SK-MEL-5 (cell line): ENCODE data around the gene KLHDC7A. TPM values are rescaled to one million over a fixed set of nuclear protein-coding genes. Genes with fewer than 3 reads are reported as not detected.

Source experiments
- DNase-seq: peaks from one replicate; pipeline ENCODE4 v3.0.0-alpha.2; 2016; ENCODE audit warnings: low read depth, low spot score
- in situ Hi-C: cut with HindIII; loops from 2 replicates; pipeline ENCODE4 v1.10.0; 2016; ENCODE audit warnings: low sequenced_read_pairs, high pct_unique_total_duplicates, low pct_unique_long_range_greater_than_20kb
- total RNA-seq: library from RNA; depleted of rRNA; stranded (reverse); fragments of >200 nt; shearing (Covaris generic); gene quantifications from 2 replicates; pipeline ENCODE4 v1.2.3, GENCODE V29; 2014

The KLHDC7A gene
- total RNA-seq, 1 experiment from 2014 or later, result not detected

DNA sequence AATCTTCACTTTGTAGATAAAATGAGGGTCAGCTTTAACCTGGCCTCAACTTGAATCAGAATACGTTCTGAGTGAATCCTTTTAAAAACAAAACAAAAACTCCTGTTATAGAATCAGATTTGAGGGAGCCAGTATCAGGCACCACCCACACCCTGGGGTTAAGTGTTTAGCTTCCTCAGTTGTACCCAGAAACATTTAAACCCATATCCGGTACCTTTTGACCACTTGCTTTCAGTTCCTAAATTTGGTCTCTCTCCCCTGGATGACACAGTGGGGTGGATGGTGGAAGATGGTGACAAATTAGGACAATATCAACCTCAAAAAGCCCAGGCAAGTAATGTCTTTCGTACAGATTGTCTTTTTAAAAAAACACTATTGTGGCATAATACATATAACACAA lies 10.4 kb downstream of the KLHDC7A start:
- in situ Hi-C loops, result no loop called here
- no peak for DNase-seq

DNA sequence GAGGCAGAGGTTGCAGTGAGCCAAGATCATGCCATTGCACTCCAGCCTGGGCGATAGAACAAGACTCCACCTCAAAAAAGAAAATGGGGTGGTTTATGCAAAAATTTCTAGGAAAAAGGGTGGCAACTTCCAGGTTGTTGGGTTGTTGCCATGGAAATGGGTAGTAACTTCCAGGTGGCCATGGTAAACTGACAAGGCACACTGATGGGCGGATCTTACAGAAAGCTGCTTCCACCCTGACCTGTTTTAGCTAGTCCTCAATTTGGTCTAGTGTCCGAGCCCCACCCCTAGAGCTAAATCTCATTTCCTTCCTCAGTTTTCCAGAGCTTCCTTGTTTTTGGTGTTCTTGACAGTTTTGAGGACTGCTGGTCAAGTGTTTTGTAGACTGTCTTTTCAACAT lies 13.6 kb downstream of the KLHDC7A start:
- in situ Hi-C loops, result no loop called here

DNA sequence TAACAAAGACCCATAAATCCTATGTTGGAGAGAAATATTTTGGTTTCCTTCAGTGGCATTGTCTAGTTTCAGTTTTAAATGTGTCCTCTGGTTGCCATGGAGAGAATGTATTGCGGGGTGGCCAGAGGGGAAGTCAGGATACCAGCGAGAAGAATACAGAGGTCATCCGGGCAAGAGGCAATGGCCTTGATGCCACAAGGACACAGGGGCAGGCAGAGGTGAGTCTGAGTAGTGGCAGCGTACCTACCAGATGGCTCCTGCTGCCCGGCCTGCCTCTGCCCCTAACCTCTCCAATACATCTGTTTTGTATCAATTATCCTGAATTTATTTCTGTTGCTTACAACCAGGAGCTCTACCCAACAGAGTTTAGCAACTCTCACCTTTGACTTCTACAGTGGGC lies 14.9 kb downstream of the KLHDC7A start:
- no peak for DNase-seq
- in situ Hi-C loops, result no loop called here

More for the DNA sequence above, 13.6 kb downstream of the KLHDC7A start:
- no peak for DNase-seq

DNA sequence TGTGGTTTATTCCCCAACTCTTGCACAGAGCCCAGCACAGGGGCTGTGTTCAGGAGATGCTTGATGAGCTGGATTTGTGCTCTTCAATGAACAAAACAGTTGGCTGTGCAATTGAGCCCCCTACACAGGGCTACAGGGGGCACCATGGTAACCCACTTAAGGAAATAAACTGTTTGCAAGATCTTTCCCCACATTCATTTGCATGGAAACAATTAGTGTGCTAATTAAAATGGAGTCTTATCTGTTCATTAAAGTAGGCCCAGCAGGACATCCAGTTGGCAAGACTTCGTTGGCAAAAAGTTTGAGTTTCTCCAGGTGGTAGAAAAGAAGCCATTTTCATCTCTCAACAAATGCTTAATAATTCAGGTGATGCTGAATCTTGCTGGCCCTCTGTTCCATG lies 15.3 kb downstream of the KLHDC7A start:
- in situ Hi-C loops, result no loop called here
- no peak for DNase-seq

DNA sequence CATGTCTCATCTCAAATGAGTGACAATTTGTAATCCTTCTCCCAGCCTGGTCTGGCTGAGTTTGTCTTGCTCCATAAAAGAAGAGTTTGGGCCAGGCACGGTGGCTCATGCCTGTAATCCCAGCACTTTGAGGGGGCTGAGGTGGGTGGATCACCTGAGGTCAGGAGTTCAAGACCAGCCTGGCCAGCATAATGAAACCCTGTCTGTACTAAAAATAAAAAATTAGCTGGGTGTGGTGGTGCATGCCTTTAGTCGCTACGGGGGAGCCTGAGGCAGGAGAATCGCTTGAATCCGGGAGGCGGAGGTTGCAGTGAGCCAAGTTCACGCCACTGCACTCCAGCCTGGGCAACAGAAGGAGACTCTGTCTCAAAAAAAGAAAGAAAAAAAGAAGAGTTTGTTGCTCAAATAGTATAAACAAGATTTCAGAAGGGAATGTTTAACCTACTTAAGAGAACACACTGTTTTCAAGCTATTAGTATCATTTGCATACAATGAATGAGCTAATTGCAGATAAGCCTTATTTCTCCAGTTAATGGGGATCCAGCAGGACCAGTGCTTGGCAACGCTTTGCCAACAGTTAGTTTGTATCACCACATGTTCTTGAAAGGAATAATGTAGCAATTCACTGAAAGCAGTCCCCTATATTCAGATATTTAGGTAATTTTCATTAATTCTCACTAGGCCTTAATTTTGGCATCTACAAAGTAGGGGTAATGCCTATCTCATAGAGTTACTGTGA lies 15.9 kb downstream of the KLHDC7A start:
- in situ Hi-C loops, result no loop called here
- no peak for DNase-seq

DNA sequence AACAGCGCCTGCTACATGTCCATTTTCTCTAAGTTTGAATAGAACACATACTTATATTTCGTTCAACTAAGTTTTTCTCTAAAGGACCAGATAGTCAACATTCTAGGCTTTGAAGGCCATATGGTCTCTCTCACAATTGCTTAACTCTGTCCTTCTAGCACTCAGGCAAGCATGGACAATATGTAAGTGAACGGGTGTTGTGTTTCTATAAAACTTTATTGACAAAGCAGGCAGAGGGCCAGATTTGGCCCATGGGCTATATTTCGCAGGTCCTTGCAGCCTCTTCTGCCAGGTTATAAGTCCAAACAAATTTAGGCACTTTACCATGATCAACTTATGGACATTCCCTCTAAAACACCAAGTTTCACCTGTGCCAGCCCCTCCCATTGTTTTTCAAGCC lies 21.1 kb downstream of the KLHDC7A start:
- in situ Hi-C loops, result no loop called here

DNA sequence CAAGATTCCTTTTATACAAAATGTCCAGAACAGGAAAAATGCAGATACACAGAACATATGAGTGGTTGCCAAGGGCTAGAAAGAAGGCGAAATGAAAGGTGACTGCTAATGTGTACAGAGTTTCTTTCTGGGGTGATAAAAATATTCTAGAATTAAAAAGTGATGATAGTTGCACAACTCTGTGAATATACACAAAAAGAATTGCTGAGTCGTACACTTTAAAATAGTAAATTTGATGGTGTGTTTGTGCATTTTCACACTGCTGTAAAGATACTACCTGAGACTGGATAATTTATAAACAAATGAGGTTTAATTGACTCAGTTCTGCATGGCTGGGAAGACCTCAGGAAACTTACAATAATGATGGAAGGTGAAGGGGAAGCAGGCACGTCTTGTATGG lies 23.9 kb downstream of the KLHDC7A start:
- in situ Hi-C loops, result no loop called here
- DNase-seq, result no peak

More for the DNA sequence above, 21.1 kb downstream of the KLHDC7A start:
- no peak for DNase-seq

DNA sequence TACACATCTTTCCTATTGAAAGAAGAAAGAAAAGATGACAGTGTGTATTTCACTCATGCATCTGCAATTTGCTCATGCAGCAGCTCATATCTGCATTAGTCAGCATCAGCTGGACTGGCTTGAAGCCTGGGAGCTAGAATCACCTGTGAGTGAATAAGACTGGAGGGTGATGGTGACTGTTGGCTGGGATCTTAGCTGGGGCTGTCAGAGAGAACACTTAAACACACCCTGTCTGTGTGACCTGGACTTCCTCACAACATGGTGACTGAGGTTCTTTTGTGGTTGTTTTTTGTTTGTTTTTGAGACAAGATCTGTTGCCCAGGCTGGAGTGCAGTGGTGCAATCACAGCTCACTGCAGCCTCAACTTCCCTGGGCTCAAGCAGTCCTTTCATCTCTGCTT lies 24.9 kb downstream of the KLHDC7A start:
- in situ Hi-C loops, result no loop called here
- no peak for DNase-seq

DNA sequence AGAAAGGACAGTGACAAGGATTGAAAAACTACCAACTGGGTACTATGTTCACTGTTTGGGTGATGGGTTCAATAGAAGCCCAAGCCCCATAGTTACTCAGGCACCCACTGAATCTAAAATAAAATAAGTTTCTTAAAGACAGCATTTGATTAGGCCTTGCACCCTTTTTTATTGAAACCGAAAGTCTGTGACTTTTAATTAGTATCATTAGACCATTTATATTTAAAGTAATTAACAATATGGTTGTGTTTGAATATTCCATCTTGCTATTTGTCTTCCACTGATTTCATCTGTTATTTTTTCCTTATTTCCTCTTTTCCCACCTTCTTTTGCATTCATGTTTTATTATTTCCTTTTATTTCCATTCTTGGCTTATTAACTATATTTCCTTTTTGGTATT lies 27.4 kb downstream of the KLHDC7A start:
- no peak for DNase-seq
- in situ Hi-C loops, result no loop called here

DNA sequence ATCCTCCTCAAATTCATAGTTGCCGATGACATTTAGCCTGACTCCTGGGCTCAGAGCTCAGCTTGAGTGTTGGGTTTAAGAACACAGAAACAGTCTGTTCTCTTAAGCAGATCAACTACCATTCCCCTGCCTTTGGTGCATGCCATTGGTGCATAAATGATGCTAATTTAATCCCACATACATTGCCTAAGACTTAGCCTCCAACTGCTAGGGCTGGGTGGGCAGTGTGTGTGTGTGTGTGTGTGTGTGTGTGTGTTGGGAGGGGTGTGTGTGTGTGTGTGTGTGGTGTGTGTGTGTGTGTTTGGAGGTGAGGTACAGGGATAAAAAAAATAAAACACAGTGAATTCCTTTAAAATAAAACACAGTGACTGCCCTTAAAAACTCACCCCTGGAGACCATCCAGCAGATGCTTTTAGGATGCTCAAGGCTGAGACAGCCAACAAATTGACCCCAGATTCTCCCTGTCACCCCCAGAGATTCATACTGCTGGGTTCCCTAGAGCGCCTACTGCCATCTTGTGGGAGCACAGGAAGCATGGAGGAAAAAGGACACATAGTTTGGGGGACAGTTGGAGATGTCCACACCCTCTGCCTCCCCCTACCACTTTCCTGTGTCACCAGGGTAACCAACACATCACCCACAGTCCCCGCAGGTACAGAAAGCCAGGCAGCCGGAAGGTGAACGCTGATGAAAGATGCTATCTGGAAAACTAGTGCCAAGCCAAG lies 30.6 kb downstream of the KLHDC7A start:
- in situ Hi-C loops, result no loop called here
- no peak for DNase-seq

DNA sequence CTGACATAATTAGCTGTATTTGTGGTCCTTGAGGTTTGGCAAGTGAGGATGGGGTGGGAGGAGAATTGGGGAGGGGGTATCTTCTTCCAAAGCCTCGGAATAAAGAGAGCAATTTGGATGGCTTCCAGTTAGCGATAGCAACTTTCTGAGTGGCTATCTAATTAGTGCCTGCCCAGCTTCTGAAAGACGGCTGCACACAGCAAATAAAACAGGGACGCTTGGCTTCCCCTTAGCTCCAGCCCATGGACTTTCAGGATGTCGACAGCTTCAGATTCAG lies 31.1 kb downstream of the KLHDC7A start:
- in situ Hi-C loops, result no loop called here
- no peak for DNase-seq

DNA sequence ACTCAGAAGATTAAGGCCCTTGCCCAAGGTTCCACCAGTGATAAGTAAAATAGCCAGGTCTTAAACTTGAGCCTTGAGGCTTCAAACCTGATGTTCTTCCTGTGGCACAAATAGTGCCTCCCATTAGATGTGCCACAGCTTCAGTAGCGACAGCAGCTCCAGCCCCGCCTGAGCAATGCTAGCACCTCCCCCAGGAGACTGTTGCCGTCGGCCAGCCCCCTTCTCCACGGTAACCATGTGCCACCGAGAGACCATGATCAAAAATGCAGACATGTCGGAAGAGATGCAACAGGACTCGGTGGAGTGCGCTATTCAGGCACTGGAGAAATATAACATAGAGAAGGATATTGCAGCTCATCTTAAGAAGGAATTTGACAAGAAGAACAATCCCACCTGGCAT lies 32.2 kb downstream of the KLHDC7A start:
- DNase-seq, result no peak
- in situ Hi-C loops, result no loop called here

DNA sequence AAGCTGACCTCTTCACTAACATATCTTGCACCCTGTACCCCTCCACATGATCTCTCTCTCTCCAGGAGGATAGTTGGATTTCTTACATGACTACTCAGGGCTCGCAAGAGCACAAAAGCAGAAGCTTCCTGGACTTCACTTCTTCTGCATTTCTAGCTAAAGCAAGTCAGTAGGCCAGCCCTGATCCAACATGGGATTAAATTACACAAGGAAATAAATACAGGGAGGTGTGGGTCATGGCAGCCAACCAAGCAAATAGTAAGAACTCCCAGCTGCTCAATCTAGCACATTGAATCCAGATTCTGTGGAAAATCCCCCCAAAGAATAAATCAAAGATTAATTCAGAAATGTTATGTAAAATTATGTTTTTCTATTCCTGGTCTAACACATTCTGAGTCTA lies 33.3 kb downstream of the KLHDC7A start:
- in situ Hi-C loops, result no loop called here
- DNase-seq, result no peak

DNA sequence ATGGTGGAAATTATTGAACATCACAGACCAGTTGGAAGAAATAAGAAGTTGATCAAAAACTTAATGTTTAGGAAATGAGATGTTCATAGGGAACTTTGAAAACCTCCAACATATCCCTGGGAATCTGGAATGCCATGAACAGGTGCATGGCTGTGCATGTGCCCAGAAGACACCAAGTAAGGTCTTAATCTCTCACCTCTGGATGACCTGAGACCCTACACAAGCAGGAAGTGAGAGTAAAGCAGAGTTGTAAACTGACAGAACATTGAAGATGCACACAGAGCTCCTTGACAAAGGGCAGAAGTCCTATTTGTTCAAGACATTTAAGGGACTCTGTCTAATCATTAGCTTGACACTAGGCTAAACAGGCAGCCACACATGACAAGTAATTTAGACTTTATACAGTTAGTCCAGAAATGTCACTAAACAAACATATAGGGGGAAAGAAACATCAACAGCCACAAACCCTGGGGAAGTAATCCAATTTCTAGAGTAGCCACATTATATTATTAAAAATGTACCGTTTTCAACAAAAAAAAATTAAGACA lies 34.5 kb downstream of the KLHDC7A start:
- in situ Hi-C loops, result no loop called here
- no peak for DNase-seq

DNA sequence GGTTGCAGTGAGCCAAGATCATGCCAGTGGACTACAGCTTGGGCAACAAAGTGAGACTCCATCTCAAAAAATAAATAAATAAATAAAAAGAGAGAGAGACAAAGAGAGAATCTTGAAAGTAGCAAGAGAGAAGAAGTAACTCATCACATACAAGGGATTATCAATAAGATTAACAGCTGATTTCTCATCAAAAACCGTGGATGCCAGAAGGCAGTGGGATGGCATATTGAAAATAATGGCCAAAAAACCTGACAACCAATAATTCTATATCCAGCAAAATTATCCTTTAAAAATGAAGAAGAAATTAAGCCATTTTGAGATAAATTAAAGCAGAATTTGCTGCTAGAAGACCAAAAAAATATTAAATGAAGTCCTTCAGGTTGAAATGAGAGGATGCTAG lies 35.7 kb downstream of the KLHDC7A start:
- in situ Hi-C loops, result no loop called here
- DNase-seq, result no peak

DNA sequence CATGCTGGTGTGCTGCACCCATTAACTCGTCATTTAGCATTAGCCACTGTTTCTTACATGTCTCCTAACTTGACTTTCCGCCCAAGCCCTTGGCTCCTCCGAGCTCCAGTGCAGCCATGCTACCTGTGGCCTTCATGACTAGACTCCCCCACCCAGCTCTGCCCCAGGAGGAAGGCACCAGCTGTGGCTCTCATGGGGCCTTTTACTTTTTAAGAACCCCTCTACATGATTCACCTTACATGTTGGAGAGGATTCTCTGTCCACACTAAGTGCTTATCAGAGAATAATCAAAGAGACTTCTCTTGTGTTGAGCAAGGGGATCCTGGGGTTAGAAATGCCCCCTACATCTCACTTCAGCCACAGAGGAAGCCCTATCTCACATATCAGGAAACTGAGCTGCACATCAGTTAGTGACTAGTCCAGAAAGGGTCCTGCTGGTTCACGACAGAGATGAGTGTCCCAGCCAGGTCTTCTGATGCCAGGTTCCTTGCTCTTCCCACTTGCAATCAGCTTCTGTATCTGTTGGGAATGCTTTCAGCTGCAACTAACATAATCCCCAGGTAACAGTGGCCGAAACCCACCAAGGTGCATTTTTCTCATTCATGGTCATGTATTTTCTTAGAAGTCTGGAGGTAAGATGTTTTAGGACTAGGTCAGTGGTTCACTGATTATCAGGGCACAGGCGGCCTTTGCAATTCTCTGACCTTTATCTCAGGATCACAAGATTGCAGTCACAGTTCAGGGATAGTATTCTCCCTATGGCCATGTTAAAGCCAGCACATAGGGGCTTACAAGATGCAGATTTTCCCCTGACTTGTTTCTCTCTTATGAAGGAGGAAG lies 45.9 kb downstream of the KLHDC7A start:
- no peak for DNase-seq
- in situ Hi-C loops, result no loop called here

DNA sequence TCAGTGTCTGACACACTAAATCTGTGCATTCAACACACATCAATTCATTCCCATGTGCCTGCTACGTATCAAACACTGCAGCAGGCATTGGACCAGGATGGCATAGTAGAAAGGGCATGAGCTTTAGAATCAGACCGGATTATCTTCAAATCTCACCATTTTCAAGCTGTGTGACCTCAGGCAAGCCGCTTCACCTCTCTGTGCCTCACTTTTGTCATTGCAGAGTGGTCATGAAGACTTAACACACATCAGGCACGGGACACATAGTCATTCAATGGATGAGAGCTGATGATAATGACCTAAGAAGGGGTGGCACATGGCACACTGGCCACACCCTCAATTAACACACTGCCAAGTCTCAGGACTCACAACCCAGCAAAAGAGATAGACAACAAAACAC lies 46.8 kb downstream of the KLHDC7A start:
- in situ Hi-C loops, result no loop called here
- DNase-seq, result no peak

DNA sequence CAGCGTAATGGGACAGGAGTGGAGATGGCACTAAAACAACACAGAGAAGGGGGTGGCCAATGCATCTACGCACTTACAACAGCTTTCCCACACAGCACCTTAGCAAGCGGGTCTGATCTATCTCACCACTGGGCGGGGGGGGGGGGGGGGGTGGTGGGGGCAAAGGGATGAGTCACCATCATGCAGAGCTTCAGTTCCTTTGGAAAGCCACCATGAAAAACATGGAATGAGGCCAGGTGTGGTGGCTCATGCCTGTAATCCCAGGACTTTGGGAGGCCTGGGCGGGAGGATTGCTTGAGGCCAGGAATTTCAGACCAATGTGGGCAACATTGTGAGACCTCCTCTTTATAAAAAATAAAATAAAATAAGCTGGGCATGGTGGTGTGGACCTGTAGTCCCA lies 47.2 kb downstream of the KLHDC7A start:
- in situ Hi-C loops, result no loop called here
- DNase-seq, result no peak
